Measurements from ENCODE around the gene AVP. TPM values are rescaled to one million over a fixed set of nuclear protein-coding genes. Genes with fewer than 3 reads are reported as not detected.

AVP gene
- total and polyA plus RNA-seq, 4 donors, result 2.5 TPM; not detected in 3

DNA sequence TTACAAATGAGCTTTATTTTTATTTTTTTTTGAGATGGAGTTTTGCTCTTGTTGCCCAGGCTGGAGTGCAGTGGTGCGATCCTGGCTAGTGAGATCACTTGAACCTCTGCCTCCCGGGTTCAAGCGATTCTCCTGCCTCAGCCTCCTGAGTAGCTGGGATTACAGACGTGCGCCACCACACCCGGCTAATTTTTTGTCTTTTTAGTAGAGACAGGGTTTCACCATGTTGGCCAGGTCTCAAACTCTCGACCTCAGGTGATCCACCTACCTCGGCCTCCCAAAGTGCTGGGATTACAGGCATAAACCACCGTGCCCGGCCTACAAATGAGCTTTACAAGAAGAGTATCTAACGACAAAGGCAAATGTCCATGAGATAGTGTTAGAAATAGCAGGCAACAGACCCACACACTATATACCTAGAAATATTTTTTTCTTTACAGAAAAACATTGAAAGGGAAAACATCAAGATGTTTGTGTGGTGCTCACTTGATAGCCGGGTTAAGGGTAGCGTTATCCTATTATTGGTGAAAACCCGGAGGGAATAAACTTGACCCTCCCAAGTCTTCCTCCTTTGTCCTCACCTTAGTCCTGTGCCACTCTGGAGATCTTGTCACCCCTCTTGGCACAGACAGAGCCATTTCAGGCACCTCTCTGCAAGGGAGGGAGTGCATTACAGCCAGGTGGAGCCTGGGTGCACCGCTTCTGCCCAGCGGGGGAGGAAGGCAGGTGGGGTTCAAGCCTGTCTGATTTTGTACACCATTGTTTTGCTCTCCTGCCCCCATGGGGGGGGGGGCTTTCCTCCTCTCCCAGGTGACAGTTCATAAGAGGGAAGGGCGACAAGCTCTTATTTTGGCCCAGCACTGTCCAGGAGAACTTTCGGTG is 21.0 kb upstream of the AVP start:
- no peaks in the 10 kb centered on the region for H3K27me3 ChIP-seq (ENCODE audit: control insufficient read depth in 4 of 4, insufficient read depth in 4 of 4, low read length in 3 of 4)
- no peak overlapping the region for H3K9ac ChIP-seq (ENCODE audit: low read depth in 1 of 2, low read length in 2 of 2)
- H3K27ac ChIP-seq (ENCODE audit: low read depth in 1 of 2, low read length in 2 of 2), result no peak overlapping the region
- no peak overlapping the region for H3K4me3 ChIP-seq (ENCODE audit: low read depth in 1 of 3, low read length in 3 of 3)
- no peaks in the 10 kb centered on the region for H3K9me3 ChIP-seq (ENCODE audit: control insufficient read depth in 4 of 4, low read length in 3 of 4)
- no peaks in the 10 kb centered on the region for H3K4me1 ChIP-seq (ENCODE audit: control insufficient read depth in 4 of 4, insufficient read depth in 4 of 4, low read length in 3 of 4)
- no peak for DNase-seq (ENCODE audit: low spot score)
- 93% methylated on average over 18 of the region's 18 CpGs for WGBS
- TF ChIP-seq YY1 (IDR thresholded peaks at IDR 0.05) (no peak), HNF4G (IDR thresholded peaks at IDR 0.05) (no peak), HNF4A (conservative IDR thresholded peaks at IDR 0.05) (no peak), JUND (IDR thresholded peaks at IDR 0.05) (no peak), EGR1 (IDR thresholded peaks at IDR 0.05; ENCODE audit: low read depth in 2 of 2) (no peak), TAF1 (conservative IDR thresholded peaks at IDR 0.05) (no peak), SP1 (IDR thresholded peaks at IDR 0.05) (no peak), FOXA1 (IDR thresholded peaks at IDR 0.05) (no peak), RAD21 (IDR thresholded peaks at IDR 0.05) (no peak)
- TF ChIP-seq, protein P1, sequence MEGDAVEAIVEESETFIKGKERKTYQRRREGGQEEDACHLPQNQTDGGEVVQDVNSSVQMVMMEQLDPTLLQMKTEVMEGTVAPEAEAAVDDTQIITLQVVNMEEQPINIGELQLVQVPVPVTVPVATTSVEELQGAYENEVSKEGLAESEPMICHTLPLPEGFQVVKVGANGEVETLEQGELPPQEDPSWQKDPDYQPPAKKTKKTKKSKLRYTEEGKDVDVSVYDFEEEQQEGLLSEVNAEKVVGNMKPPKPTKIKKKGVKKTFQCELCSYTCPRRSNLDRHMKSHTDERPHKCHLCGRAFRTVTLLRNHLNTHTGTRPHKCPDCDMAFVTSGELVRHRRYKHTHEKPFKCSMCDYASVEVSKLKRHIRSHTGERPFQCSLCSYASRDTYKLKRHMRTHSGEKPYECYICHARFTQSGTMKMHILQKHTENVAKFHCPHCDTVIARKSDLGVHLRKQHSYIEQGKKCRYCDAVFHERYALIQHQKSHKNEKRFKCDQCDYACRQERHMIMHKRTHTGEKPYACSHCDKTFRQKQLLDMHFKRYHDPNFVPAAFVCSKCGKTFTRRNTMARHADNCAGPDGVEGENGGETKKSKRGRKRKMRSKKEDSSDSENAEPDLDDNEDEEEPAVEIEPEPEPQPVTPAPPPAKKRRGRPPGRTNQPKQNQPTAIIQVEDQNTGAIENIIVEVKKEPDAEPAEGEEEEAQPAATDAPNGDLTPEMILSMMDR (IDR thresholded peaks at IDR 0.05; ENCODE audit: low read depth, low read length, missing input control), result no peak
- TF ChIP-seq, protein P2, sequence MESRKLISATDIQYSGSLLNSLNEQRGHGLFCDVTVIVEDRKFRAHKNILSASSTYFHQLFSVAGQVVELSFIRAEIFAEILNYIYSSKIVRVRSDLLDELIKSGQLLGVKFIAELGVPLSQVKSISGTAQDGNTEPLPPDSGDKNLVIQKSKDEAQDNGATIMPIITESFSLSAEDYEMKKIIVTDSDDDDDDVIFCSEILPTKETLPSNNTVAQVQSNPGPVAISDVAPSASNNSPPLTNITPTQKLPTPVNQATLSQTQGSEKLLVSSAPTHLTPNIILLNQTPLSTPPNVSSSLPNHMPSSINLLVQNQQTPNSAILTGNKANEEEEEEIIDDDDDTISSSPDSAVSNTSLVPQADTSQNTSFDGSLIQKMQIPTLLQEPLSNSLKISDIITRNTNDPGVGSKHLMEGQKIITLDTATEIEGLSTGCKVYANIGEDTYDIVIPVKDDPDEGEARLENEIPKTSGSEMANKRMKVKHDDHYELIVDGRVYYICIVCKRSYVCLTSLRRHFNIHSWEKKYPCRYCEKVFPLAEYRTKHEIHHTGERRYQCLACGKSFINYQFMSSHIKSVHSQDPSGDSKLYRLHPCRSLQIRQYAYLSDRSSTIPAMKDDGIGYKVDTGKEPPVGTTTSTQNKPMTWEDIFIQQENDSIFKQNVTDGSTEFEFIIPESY (IDR thresholded peaks at IDR 0.05), result no peak
- TF ChIP-seq, protein P3, sequence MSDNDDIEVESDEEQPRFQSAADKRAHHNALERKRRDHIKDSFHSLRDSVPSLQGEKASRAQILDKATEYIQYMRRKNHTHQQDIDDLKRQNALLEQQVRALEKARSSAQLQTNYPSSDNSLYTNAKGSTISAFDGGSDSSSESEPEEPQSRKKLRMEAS (IDR thresholded peaks at IDR 0.05), result no peak
- TF ChIP-seq, protein P4, sequence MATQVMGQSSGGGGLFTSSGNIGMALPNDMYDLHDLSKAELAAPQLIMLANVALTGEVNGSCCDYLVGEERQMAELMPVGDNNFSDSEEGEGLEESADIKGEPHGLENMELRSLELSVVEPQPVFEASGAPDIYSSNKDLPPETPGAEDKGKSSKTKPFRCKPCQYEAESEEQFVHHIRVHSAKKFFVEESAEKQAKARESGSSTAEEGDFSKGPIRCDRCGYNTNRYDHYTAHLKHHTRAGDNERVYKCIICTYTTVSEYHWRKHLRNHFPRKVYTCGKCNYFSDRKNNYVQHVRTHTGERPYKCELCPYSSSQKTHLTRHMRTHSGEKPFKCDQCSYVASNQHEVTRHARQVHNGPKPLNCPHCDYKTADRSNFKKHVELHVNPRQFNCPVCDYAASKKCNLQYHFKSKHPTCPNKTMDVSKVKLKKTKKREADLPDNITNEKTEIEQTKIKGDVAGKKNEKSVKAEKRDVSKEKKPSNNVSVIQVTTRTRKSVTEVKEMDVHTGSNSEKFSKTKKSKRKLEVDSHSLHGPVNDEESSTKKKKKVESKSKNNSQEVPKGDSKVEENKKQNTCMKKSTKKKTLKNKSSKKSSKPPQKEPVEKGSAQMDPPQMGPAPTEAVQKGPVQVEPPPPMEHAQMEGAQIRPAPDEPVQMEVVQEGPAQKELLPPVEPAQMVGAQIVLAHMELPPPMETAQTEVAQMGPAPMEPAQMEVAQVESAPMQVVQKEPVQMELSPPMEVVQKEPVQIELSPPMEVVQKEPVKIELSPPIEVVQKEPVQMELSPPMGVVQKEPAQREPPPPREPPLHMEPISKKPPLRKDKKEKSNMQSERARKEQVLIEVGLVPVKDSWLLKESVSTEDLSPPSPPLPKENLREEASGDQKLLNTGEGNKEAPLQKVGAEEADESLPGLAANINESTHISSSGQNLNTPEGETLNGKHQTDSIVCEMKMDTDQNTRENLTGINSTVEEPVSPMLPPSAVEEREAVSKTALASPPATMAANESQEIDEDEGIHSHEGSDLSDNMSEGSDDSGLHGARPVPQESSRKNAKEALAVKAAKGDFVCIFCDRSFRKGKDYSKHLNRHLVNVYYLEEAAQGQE (IDR thresholded peaks at IDR 0.05), result no peak
- H3K36me3 ChIP-seq (ENCODE audit: control insufficient read depth in 4 of 4, insufficient read depth in 3 of 4, low read depth in 1 of 4, low read length in 3 of 4), result peaks cover 0 to 15% (median 3%) of the 10 kb centered on the region in 4 donors

DNA sequence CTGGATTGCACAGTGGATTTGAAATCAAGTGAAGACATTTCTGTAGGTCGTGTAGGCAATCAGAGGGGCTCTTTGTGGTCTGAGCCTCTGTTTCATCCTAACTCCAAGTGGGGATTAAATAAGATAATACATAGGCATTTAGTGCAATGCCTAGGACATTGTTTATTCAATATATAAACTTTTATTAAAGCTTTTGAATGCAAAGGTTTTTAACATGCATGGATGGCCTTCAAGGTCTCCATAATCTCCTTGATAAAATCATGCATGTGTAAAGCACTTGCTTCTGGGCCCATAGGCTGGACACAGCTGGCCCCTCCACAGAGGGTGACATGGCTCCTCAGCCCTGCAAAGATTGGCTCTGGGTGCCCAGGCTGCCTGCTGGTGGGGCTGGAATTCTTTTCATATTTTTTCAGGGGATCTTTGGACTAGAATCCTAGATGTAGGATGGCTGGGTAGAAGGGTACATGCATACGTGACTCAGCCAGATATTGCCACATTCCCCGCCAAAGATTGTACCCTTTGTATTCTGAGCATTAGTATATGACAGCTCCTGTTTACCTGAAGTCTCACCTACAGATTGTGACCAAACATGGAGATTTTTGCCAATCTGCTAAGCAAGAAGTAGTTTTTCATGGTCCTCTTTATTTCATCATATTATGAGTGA is 19.0 kb upstream of the AVP start:
- Histone ChIP-seq H3K27ac (ENCODE audit: low read depth in 1 of 2, low read length in 2 of 2) (no peak overlapping the region), H3K36me3 (ENCODE audit: control insufficient read depth in 4 of 4, insufficient read depth in 3 of 4, low read depth in 1 of 4, low read length in 3 of 4) (no peaks in the 10 kb centered on the region), H3K27me3 (ENCODE audit: control insufficient read depth in 4 of 4, insufficient read depth in 4 of 4, low read length in 3 of 4) (no peaks in the 10 kb centered on the region), H3K9me3 (ENCODE audit: control insufficient read depth in 4 of 4, low read length in 3 of 4) (no peaks in the 10 kb centered on the region), H3K4me1 (ENCODE audit: control insufficient read depth in 4 of 4, insufficient read depth in 4 of 4, low read length in 3 of 4) (no peaks in the 10 kb centered on the region), H3K9ac (ENCODE audit: low read depth in 1 of 2, low read length in 2 of 2) (no peak overlapping the region), H3K4me3 (ENCODE audit: low read depth in 1 of 3, low read length in 3 of 3) (no peak overlapping the region)
- DNase-seq (ENCODE audit: low spot score), result no peak
- WGBS, result 67% methylated on average over 3 of the region's 3 CpGs
- TF ChIP-seq FOXA2 (IDR thresholded peaks at IDR 0.05) (no peak), RXRA (IDR thresholded peaks at IDR 0.05) (no peak), SP1 (IDR thresholded peaks at IDR 0.05) (no peak), EGR1 (IDR thresholded peaks at IDR 0.05; ENCODE audit: low read depth in 2 of 2) (no peak)
- TF ChIP-seq, protein P1 (IDR thresholded peaks at IDR 0.05; ENCODE audit: low read depth, low read length, missing input control), result no peak
